ENCODE results near the gene CREB3L2. TPM values are rescaled to one million over a fixed set of nuclear protein-coding genes. Genes with fewer than 3 reads are reported as not detected.
A peak's percentile ranks its signal among the peaks of the same experiment; 100 is the strongest.

Gene CREB3L2
- total RNA-seq, 4 donors from 2014 or later = 10.9 to 24.5 (median 14.1) TPM

- TF ChIP-seq EP300 (IDR thresholded peaks at IDR 0.05) (no peak), POLR2A (IDR thresholded peaks at IDR 0.05) (no peak), CTCF (IDR thresholded peaks at IDR 0.05) (no peak), POLR2AphosphoS5 (IDR thresholded peaks at IDR 0.05) (no peak)
- H3K4me1 ChIP-seq = peaks cover 34% of the 10 kb centered on the region
- no peak for DNase-seq (ENCODE audit: low spot score in 2 of 2)
- H3K9me3 ChIP-seq = no peaks in the 10 kb centered on the region
- no peaks in the 10 kb centered on the region for H3K27me3 ChIP-seq
- no peak overlapping the region for H3K4me3 ChIP-seq
- H3K36me3 ChIP-seq = no peaks in the 10 kb centered on the region
- no peak overlapping the region for H3K27ac ChIP-seq
- WGBS = 91% methylated on average over 14 of the region's 14 CpGs
Observed at GRCh38 chr7:137964824-137965545, 36.9 kb downstream of the CREB3L2 start.

GRCh38 chr7:137962875-137963507 is 38.9 kb downstream of the CREB3L2 start:
- no peaks in the 10 kb centered on the region for H3K36me3 ChIP-seq
- DNase-seq (ENCODE audit: low spot score in 2 of 2) = no peak
- H3K27ac ChIP-seq = peak overlapping the region; percentile 18
- TF ChIP-seq EP300 (IDR thresholded peaks at IDR 0.05) (no peak), CTCF (IDR thresholded peaks at IDR 0.05) (no peak), POLR2A (IDR thresholded peaks at IDR 0.05) (no peak), POLR2AphosphoS5 (IDR thresholded peaks at IDR 0.05) (no peak)
- H3K4me1 ChIP-seq = peaks cover 39% of the 10 kb centered on the region
- H3K4me3 ChIP-seq = no peak overlapping the region
- H3K9me3 ChIP-seq = no peaks in the 10 kb centered on the region
- no peaks in the 10 kb centered on the region for H3K27me3 ChIP-seq
- 72% methylated on average over 7 of the region's 7 CpGs for WGBS

GRCh38 chr7:137962491-137962874 is 39.4 kb downstream of the CREB3L2 start:
- Histone ChIP-seq H3K9me3 (no peaks in the 10 kb centered on the region), H3K27ac (no peak overlapping the region), H3K4me1 (peaks cover 38% of the 10 kb centered on the region), H3K27me3 (no peaks in the 10 kb centered on the region), H3K36me3 (no peaks in the 10 kb centered on the region), H3K4me3 (no peak overlapping the region)
- TF ChIP-seq POLR2AphosphoS5 (IDR thresholded peaks at IDR 0.05) (no peak), POLR2A (IDR thresholded peaks at IDR 0.05) (no peak), CTCF (IDR thresholded peaks at IDR 0.05) (no peak), EP300 (IDR thresholded peaks at IDR 0.05) (no peak)
- 87% methylated on average over 5 of the region's 5 CpGs for WGBS
- no peak for DNase-seq (ENCODE audit: low spot score in 2 of 2)

GRCh38 chr7:137961200-137962177 is 40.4 kb downstream of the CREB3L2 start:
- Histone ChIP-seq H3K4me3 (no peak overlapping the region), H3K4me1 (peaks cover 40% of the 10 kb centered on the region), H3K36me3 (no peaks in the 10 kb centered on the region), H3K27me3 (no peaks in the 10 kb centered on the region), H3K9me3 (no peaks in the 10 kb centered on the region), H3K27ac (no peak overlapping the region)
- no peak for TF ChIP-seq EP300 (IDR thresholded peaks at IDR 0.05)
- no peak for TF ChIP-seq POLR2AphosphoS5 (IDR thresholded peaks at IDR 0.05)
- no peak for TF ChIP-seq CTCF (IDR thresholded peaks at IDR 0.05)
- no peak for TF ChIP-seq POLR2A (IDR thresholded peaks at IDR 0.05)
- WGBS = 83% methylated on average over 11 of the region's 11 CpGs
- DNase-seq (ENCODE audit: low spot score in 2 of 2) = no peak

Data from suprapubic skin (tissue), 4 donors.